HFF-Myc (cell line): ENCODE data around the gene DLGAP1.
"Not testable (repeated sequence)": the region's sequence is repeated elsewhere in the genome, so short reads cannot be mapped to it uniquely, and the experiment has no call there.

ENCODE experiments used
- DNase-seq: peaks from one replicate; pipeline ENCODE4 v3.0.0-alpha.2; 2011; ENCODE audit warnings: low read depth; ENCODE audit errors: extremely low read depth
- H3K4me3 ChIP-seq: replicated peaks from 2 replicates; pipeline ENCODE4 v1.5.1; 2011; ENCODE audit warnings: low read depth, mild to moderate bottlenecking, control low read depth, low read length
- TF ChIP-seq, protein P1 (sequence below): IDR thresholded peaks from 2 replicates; pipeline ENCODE4 v1.5.1; 2012; ENCODE audit warnings: mild to moderate bottlenecking, low read depth, low read length, control low read depth; ENCODE audit errors: missing control alignments

The DLGAP1 gene

GRCh38 chr18:3706279-3707097 is 748.6 kb downstream of the DLGAP1 start:
- no peak overlapping the region for H3K4me3 ChIP-seq
- DNase-seq = no peak

DNA sequence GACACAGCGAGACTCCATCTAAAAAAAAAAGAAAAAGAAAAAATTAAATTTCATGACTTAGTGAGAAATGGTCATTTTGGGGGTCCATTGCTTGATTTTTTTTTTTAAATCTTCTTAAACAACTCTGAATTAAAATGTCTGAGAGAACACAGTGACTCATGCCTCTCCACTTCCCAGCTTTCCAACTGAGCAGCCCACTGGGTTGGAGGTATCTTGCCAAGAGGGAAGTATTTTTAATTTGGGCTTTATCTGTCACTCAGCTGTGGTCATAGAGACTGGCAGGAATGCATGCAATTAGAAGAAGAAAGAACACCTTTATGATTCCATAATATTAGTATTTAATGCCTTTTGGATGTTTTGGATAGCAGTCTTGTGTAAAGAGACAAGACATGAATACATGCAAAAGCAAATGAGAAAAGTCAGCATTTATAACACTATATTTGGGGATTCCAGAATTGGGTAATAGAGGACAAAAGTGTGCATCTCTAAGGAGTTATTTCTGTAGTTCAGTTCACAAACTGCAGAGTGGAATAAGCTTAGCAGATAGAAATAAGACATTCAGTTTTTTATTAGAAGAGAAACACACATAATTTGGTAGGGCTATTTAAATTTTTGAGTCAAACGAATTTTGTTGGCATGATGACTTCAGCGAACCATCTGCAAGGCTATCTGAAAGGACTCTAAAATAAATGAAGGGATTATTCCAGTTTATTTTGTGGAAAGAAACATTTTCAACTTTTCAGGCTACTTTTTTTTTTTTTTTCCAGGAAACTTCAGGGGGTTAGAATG is 750.4 kb downstream of the DLGAP1 start:
- no peak overlapping the region for H3K4me3 ChIP-seq
- DNase-seq = no peak
- TF ChIP-seq, protein P1, sequence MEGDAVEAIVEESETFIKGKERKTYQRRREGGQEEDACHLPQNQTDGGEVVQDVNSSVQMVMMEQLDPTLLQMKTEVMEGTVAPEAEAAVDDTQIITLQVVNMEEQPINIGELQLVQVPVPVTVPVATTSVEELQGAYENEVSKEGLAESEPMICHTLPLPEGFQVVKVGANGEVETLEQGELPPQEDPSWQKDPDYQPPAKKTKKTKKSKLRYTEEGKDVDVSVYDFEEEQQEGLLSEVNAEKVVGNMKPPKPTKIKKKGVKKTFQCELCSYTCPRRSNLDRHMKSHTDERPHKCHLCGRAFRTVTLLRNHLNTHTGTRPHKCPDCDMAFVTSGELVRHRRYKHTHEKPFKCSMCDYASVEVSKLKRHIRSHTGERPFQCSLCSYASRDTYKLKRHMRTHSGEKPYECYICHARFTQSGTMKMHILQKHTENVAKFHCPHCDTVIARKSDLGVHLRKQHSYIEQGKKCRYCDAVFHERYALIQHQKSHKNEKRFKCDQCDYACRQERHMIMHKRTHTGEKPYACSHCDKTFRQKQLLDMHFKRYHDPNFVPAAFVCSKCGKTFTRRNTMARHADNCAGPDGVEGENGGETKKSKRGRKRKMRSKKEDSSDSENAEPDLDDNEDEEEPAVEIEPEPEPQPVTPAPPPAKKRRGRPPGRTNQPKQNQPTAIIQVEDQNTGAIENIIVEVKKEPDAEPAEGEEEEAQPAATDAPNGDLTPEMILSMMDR = no peak

More at GRCh38 chr18:3706279-3707097, 748.6 kb downstream of the DLGAP1 start:
- TF ChIP-seq, protein P1 = no peak

DNA sequence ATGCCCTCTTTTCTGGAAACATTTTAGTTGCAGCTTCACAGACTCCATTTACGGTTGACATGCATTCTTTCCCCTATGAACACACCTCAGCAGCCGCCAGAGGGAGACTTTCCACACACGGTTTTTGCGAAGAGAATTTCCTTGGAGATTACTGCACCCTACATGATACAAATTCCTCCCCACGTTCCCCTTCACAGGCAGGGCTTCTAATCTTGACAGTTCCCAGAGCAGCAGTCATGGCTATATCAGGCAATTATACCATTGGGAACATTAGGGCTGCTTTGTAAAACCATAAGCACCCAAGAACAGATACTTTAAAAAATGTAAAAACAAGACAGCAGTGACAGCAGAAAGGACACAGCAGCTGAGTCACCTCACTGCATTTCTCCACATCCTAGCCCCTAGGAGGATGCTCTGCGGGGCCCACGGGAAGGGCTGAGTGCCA is 751.4 kb downstream of the DLGAP1 start:
- TF ChIP-seq, protein P1 = peak; percentile 85
- peak; percentile 32 for DNase-seq
- H3K4me3 ChIP-seq = no peak overlapping the region

- DNase-seq, H3K4me3 ChIP-seq: not testable (repeated sequence)
Measured at GRCh38 chr18:3699707-3700567, 755.2 kb downstream of the DLGAP1 start.

DNA sequence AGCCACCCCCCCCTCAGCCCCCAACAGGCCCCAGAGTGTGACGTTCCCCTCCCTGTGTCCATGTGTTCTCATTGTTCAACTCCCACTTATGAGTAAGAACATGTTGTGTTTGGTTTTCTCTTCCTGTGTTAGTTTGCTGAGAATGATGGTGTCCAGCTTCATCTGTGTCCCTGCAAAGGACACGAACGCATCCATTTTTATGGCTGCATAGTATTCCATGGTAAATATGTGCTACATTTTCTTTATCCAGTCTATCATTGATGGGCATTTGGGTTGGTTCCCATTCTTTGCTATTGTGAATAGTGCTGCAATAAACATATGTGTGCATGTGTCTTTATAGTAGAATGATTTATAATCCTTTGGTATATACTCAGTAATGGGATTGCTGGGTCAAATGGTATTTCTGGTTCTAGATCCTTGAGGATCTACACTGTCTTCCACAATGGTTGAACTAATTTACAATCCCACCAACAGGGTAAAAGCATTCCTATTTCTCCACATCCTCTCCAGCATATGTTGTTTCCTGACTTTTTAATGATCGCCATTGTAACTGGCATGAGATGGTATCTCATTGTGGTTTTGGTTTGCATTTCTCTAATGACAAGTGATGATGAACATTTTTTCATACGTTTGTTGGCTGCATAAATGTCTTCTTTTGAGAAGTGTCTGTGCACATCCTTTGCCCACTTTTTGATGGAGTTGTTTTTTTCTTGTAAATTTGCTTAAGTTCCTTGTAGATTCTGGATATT is 760.9 kb downstream of the DLGAP1 start:
- DNase-seq = not testable (repeated sequence)

GRCh38 chr18:3693410-3693809 is 761.7 kb downstream of the DLGAP1 start:
- no peak overlapping the region for H3K4me3 ChIP-seq
- TF ChIP-seq, protein P1 = no peak
- no peak for DNase-seq

More for the DNA sequence above, 760.9 kb downstream of the DLGAP1 start:
- H3K4me3 ChIP-seq = not testable (repeated sequence)

DNA sequence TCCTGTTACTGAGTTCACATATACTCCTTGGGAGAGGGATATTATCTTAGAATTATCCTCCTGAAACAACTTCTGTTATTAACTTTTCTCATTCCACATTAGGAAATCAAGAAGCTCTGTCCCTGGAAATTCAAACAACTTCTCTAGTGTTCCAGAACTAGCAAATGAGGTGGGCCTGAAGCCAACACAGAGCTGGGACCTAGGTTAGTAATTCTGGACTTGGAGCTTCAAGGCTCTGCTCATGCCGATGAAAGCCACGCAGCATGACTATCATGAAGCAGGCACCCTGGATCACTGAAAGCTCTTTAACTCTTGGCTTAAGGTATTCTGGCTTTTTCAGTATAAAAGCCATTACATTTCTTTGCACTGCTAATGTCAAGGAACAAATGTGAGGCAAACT is 762.4 kb downstream of the DLGAP1 start:
- DNase-seq = no peak
- TF ChIP-seq, protein P1 = no peak
- H3K4me3 ChIP-seq = no peak overlapping the region
